BJ (cell line): ENCODE results near the gene FAF1. TPM values are rescaled to one million over a fixed set of nuclear protein-coding genes. Genes with fewer than 3 reads are reported as not detected.

Experiments
- CTCF ChIA-PET: fragments of 350-600 bp; formaldehyde crosslinking; extraction: SDS; loops from one replicate; lab custom pipeline; 2021; ENCODE audit warnings: antibody characterized with exemption, inconsistent platforms; lab: Yijun Ruan, JAX
- POLR2A ChIA-PET: fragments of 300-600 bp; sonication (Branson Sonifier 250); formaldehyde crosslinking; extraction: SDS; loops from one replicate; lab custom pipeline; 2021; ENCODE audit warnings: antibody characterized with exemption; lab: Charles Lee
- DNase-seq: peaks from one replicate; pipeline ENCODE4 v3.0.0-alpha.2; 2011; ENCODE audit warnings: low read depth
- H3K27me3 ChIP-seq: 2 replicates; pipeline ENCODE4 v1.6.0; 2011; ENCODE audit warnings: low read length; ENCODE audit not compliant: control insufficient read depth, insufficient read depth
- H3K36me3 ChIP-seq: 2 replicates; pipeline ENCODE4 v1.5.1; 2011; ENCODE audit warnings: low read length; ENCODE audit not compliant: control insufficient read depth, insufficient read depth
- H3K4me3 ChIP-seq: 2 replicates; pipeline ENCODE4 v1.5.1; 2011; ENCODE audit warnings: low read depth, mild to moderate bottlenecking, control low read depth, low read length
- polyA plus RNA-seq: library from polyadenylated mRNA; depleted of rRNA; stranded (reverse); fragments of >200 nt; gene quantifications from 2 replicates; pipeline ENCODE4 v1.2.3, GENCODE V29; 2011
- TF ChIP-seq, protein P1 (sequence below): IDR thresholded peaks from 2 replicates; pipeline ENCODE4 v1.5.1; 2011; ENCODE audit warnings: low read depth, mild to moderate bottlenecking, control low read depth, inconsistent platforms, low read length, moderate library complexity; ENCODE audit not compliant: insufficient read depth

Gene FAF1
- polyA plus RNA-seq, 1 experiment = 15.5 TPM

- ChIA-PET CTCF (interaction anchor here (0.9 kb wide), 1 partner anchor 12 kb away, joined by 3 read pairs; no protein-coding TSS in a partner anchor), POLR2A (no interaction called here)
- peaks cover 3% of the 10 kb centered on the region; the same call in 1 of the 2 replicates for H3K36me3 ChIP-seq
Observed at GRCh38 chr1:50490640-50491039, 469.4 kb downstream of the FAF1 start.

DNA sequence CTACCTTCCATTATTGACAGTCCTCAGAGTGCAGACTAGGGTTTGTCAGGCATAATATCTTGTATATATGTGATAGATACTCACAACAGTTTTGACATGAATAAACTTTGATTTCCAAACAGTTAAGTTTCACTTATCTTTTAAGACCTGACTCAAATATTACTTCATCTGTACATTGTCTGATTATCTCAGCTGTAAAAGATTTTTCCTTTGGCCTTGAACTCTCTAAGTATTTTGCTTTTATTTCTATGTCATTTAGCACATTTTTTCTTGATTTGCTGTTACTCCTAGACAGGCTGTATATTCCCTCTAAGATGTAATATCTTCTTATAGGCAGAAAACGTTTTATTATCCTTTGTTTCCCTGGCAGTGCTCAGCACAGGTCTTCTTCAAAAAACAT lies 471.2 kb downstream of the FAF1 start:
- Histone ChIP-seq H3K36me3 (peaks cover 1% of the 10 kb centered on the region; the same call in 1 of the 2 replicates), H3K4me3 (no peak overlapping the region), H3K27me3 (no peaks in the 10 kb centered on the region)
- ChIA-PET POLR2A (no interaction called here), CTCF (no interaction called here)
- DNase-seq = no peak
- TF ChIP-seq, protein P1, sequence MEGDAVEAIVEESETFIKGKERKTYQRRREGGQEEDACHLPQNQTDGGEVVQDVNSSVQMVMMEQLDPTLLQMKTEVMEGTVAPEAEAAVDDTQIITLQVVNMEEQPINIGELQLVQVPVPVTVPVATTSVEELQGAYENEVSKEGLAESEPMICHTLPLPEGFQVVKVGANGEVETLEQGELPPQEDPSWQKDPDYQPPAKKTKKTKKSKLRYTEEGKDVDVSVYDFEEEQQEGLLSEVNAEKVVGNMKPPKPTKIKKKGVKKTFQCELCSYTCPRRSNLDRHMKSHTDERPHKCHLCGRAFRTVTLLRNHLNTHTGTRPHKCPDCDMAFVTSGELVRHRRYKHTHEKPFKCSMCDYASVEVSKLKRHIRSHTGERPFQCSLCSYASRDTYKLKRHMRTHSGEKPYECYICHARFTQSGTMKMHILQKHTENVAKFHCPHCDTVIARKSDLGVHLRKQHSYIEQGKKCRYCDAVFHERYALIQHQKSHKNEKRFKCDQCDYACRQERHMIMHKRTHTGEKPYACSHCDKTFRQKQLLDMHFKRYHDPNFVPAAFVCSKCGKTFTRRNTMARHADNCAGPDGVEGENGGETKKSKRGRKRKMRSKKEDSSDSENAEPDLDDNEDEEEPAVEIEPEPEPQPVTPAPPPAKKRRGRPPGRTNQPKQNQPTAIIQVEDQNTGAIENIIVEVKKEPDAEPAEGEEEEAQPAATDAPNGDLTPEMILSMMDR = no peak

More at GRCh38 chr1:50490640-50491039, 469.4 kb downstream of the FAF1 start:
- TF ChIP-seq, protein P1 = no peak
- DNase-seq = no peak
- Histone ChIP-seq H3K27me3 (no peaks in the 10 kb centered on the region), H3K4me3 (no peak overlapping the region)

- H3K27me3 ChIP-seq = no peaks in the 10 kb centered on the region
- H3K4me3 ChIP-seq = no peak overlapping the region
- TF ChIP-seq, protein P1 = no peak
- no peak for DNase-seq
- peaks cover 1% of the 10 kb centered on the region; the same call in 1 of the 2 replicates for H3K36me3 ChIP-seq
- ChIA-PET POLR2A (no interaction called here), CTCF (no interaction called here)
Observed at GRCh38 chr1:50488356-50488755, 471.7 kb downstream of the FAF1 start.

- DNase-seq = no peak
- Histone ChIP-seq H3K27me3 (no peaks in the 10 kb centered on the region), H3K4me3 (no peak overlapping the region), H3K36me3 (peaks cover 1% of the 10 kb centered on the region; the same call in 1 of the 2 replicates)
- TF ChIP-seq, protein P1 = no peak
- ChIA-PET POLR2A (no interaction called here), CTCF (no interaction called here)
Observed at GRCh38 chr1:50487725-50488124, 472.3 kb downstream of the FAF1 start.

GRCh38 chr1:50481142-50481736 lies 478.8 kb downstream of the FAF1 start:
- Histone ChIP-seq H3K27me3 (no peaks in the 10 kb centered on the region), H3K36me3 (no peaks in the 10 kb centered on the region), H3K4me3 (no peak overlapping the region)
- POLR2A ChIA-PET = no interaction called here
- DNase-seq = no peak
- CTCF ChIA-PET = no interaction called here
- TF ChIP-seq, protein P1 = no peak
